T-helper 22 cell (primary cell): ENCODE results near the gene CPO.

Source experiments
- DNase-seq: peaks from one replicate; pipeline ENCODE4 v3.0.0-alpha.2; 2020; ENCODE audit warnings: low read depth

CPO gene

GRCh38 chr2:206974551-206974950 is 35.2 kb downstream of the CPO start:
- DNase-seq, result no peak

GRCh38 chr2:206978746-206979145 is 39.4 kb downstream of the CPO start:
- DNase-seq, result no peak

GRCh38 chr2:206979365-206979764 is 40.0 kb downstream of the CPO start:
- no peak for DNase-seq

GRCh38 chr2:206979922-206980321 is 40.6 kb downstream of the CPO start:
- no peak for DNase-seq

- DNase-seq, result no peak
Observed at GRCh38 chr2:206980413-206980812, 41.1 kb downstream of the CPO start.

- no peak for DNase-seq
Observed at GRCh38 chr2:206981086-206981674, 41.9 kb downstream of the CPO start.

- DNase-seq, result no peak
Observed at GRCh38 chr2:206981739-206982340, 42.5 kb downstream of the CPO start.

GRCh38 chr2:206982360-206982955 is 43.1 kb downstream of the CPO start:
- no peak for DNase-seq

GRCh38 chr2:206983161-206983859 is 44.0 kb downstream of the CPO start:
- no peak for DNase-seq

GRCh38 chr2:206984206-206984605 is 44.9 kb downstream of the CPO start:
- no peak for DNase-seq

- no peak for DNase-seq
Observed at GRCh38 chr2:206986943-206987342, 47.6 kb downstream of the CPO start.

- DNase-seq, result no peak
Observed at GRCh38 chr2:206987810-206988209, 48.5 kb downstream of the CPO start.

- no peak for DNase-seq
Observed at GRCh38 chr2:206988884-206989283, 49.6 kb downstream of the CPO start.

GRCh38 chr2:206989311-206989710 is 50.0 kb downstream of the CPO start:
- DNase-seq, result no peak

- no peak for DNase-seq
Observed at GRCh38 chr2:206990360-206990759, 51.0 kb downstream of the CPO start.

- no peak for DNase-seq
Observed at GRCh38 chr2:206991070-206991469, 51.8 kb downstream of the CPO start.

- DNase-seq, result no peak
Observed at GRCh38 chr2:206993396-206993911, 54.1 kb downstream of the CPO start.

GRCh38 chr2:206993964-206994363 is 54.6 kb downstream of the CPO start:
- no peak for DNase-seq

- DNase-seq, result no peak
Observed at GRCh38 chr2:206996556-206997065, 57.3 kb downstream of the CPO start.

- no peak for DNase-seq
Observed at GRCh38 chr2:207008105-207008990, 69.0 kb downstream of the CPO start.

GRCh38 chr2:207012461-207012860 is 73.1 kb downstream of the CPO start:
- DNase-seq, result no peak

GRCh38 chr2:207014424-207014823 is 75.1 kb downstream of the CPO start:
- DNase-seq, result no peak
